ENCODE data around the gene COBL.

Gene COBL

DNA sequence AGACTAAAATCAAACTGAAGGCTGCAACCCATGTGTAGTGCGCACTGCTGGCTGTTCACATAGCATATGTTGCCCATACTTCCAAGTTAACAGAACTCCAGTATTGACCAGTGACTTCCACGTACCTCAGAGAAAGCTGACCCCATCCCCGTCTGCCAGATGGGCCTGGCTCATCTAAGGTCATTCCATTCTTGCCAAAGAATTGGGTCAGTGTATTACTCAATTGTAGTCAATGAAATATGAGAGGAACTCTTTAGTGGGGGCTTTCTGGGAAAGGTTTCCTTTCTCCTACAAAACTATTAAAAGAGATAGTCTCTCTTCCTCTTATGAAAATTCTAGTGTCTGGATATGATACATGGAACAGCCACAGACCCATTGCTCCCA, 238.6 kb downstream of the COBL start:
- TF ChIP-seq, protein P1, sequence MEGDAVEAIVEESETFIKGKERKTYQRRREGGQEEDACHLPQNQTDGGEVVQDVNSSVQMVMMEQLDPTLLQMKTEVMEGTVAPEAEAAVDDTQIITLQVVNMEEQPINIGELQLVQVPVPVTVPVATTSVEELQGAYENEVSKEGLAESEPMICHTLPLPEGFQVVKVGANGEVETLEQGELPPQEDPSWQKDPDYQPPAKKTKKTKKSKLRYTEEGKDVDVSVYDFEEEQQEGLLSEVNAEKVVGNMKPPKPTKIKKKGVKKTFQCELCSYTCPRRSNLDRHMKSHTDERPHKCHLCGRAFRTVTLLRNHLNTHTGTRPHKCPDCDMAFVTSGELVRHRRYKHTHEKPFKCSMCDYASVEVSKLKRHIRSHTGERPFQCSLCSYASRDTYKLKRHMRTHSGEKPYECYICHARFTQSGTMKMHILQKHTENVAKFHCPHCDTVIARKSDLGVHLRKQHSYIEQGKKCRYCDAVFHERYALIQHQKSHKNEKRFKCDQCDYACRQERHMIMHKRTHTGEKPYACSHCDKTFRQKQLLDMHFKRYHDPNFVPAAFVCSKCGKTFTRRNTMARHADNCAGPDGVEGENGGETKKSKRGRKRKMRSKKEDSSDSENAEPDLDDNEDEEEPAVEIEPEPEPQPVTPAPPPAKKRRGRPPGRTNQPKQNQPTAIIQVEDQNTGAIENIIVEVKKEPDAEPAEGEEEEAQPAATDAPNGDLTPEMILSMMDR (IDR thresholded peaks at IDR 0.05; ENCODE audit: low read depth, low read length), result no peak
- no peak overlapping the region for H3K4me3 ChIP-seq (ENCODE audit: low read depth, low read length)
- no peak for DNase-seq (ENCODE audit: low read depth, low spot score)
- in situ Hi-C loops (cut with HindIII; ENCODE audit: low sequenced_read_pairs), result no loop called here

DNA sequence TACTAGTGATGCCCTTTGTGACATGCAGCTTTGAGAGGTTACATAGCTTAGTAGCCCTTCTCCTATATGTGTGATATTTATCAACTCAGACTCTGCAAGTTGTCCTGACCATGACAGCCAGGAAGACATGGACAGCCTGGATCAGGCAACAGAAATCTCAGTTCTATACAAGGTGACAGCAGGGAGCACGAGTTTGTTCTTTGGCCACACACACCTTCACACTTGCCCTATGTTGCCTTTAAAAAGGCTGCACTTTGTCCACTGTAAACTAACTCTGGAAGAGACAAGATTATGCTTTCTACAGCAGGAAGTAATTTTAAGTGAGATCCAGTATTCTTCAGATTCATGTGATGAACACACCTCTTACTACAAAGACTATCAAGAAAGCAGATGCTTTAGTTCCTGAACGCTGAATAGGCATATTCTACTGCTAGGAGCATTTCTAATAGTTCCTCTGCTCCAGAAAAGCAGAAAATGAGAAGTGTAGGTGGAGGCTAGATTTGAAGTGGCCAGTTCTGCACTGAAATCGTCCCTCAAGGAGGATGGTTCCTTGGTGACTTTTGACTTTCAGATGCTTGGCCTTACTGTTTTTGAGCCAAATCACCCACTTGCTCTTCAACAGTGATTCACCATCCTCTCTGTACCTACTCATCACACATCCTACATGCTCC, 239.2 kb downstream of the COBL start:
- TF ChIP-seq, protein P1 (IDR thresholded peaks at IDR 0.05; ENCODE audit: low read depth, low read length), result no peak
- in situ Hi-C loops (cut with HindIII; ENCODE audit: low sequenced_read_pairs), result no loop called here
- no peak for DNase-seq (ENCODE audit: low read depth, low spot score)
- no peak overlapping the region for H3K4me3 ChIP-seq (ENCODE audit: low read depth, low read length)

GRCh38 chr7:51075681-51076580, 240.7 kb downstream of the COBL start:
- DNase-seq (ENCODE audit: low read depth, low spot score), result no peak
- TF ChIP-seq, protein P1 (IDR thresholded peaks at IDR 0.05; ENCODE audit: low read depth, low read length), result no peak
- no peak overlapping the region for H3K4me3 ChIP-seq (ENCODE audit: low read depth, low read length)
- in situ Hi-C loops (cut with HindIII; ENCODE audit: low sequenced_read_pairs), result no loop called here

GRCh38 chr7:51073171-51073570, 243.4 kb downstream of the COBL start:
- H3K4me3 ChIP-seq (ENCODE audit: low read depth, low read length), result no peak overlapping the region
- TF ChIP-seq, protein P1 (IDR thresholded peaks at IDR 0.05; ENCODE audit: low read depth, low read length), result no peak
- in situ Hi-C loops (cut with HindIII; ENCODE audit: low sequenced_read_pairs), result no loop called here
- no peak for DNase-seq (ENCODE audit: low read depth, low spot score)

DNA sequence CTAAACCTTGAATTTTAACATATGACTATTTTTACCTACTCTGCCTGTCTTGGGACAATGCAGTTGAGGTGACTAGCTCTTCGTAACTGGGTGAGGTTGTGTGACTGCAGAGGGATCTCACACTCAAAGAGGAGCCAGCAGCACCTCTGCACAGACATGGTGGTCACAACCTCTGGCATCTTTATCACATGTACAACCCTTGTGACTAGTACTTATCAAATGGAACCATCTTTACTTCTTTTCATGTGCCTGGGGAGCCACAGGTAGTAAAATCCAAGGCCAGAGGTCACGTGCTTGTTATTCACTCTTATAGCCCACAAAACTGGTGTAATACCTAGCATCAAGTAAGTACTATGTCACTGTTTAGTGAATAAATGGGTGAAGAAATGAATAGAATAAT, 244.3 kb downstream of the COBL start:
- DNase-seq (ENCODE audit: low read depth, low spot score), result no peak
- in situ Hi-C loops (cut with HindIII; ENCODE audit: low sequenced_read_pairs), result no loop called here
- H3K4me3 ChIP-seq (ENCODE audit: low read depth, low read length), result no peak overlapping the region
- TF ChIP-seq, protein P1 (IDR thresholded peaks at IDR 0.05; ENCODE audit: low read depth, low read length), result no peak

- TF ChIP-seq, protein P1 (IDR thresholded peaks at IDR 0.05; ENCODE audit: low read depth, low read length), result no peak
- no peak overlapping the region for H3K4me3 ChIP-seq (ENCODE audit: low read depth, low read length)
- DNase-seq (ENCODE audit: low read depth, low spot score), result no peak
- in situ Hi-C loops (cut with HindIII; ENCODE audit: low sequenced_read_pairs), result no loop called here
These were observed 245.2 kb downstream of the COBL start for GRCh38 chr7:51071427-51071826.
